ENCODE data around the gene SLC22A12. TPM values are rescaled to one million over a fixed set of nuclear protein-coding genes. Genes with fewer than 3 reads are reported as not detected.

The SLC22A12 gene
- total RNA-seq, 2 donors from 2014 or later, result not detected

- Histone ChIP-seq H3K4me1 (no peaks in the 10 kb centered on the region), H3K36me3 (no peaks in the 10 kb centered on the region), H3K27me3 (no peaks in the 10 kb centered on the region), H3K4me3 (no peak overlapping the region), H3K9me3 (no peaks in the 10 kb centered on the region), H3K27ac (no peak overlapping the region)
- DNase-seq (ENCODE audit: low spot score), result no peak
- TF ChIP-seq CTCF (IDR thresholded peaks at IDR 0.05), result no peak
These were observed 44.8 kb upstream of the SLC22A12 start for GRCh38 chr11:64546176-64546575.

- Histone ChIP-seq H3K36me3 (no peaks in the 10 kb centered on the region), H3K27me3 (no peaks in the 10 kb centered on the region), H3K4me3 (no peak overlapping the region), H3K27ac (no peak overlapping the region), H3K9me3 (no peaks in the 10 kb centered on the region), H3K4me1 (no peaks in the 10 kb centered on the region)
- TF ChIP-seq CTCF (IDR thresholded peaks at IDR 0.05), result no peak
- no peak for DNase-seq (ENCODE audit: low spot score)
These were observed 44.4 kb upstream of the SLC22A12 start for GRCh38 chr11:64546600-64546999.

- Histone ChIP-seq H3K9me3 (no peaks in the 10 kb centered on the region), H3K4me3 (no peak overlapping the region), H3K36me3 (no peaks in the 10 kb centered on the region), H3K27me3 (no peaks in the 10 kb centered on the region), H3K27ac (no peak overlapping the region), H3K4me1 (peaks cover 0 to 17% of the 10 kb centered on the region in 2 donors)
- TF ChIP-seq CTCF (IDR thresholded peaks at IDR 0.05), result no peak
- DNase-seq (ENCODE audit: low spot score), result no peak
These were observed 41.1 kb upstream of the SLC22A12 start for GRCh38 chr11:64549969-64550368.

GRCh38 chr11:64553554-64554201, 37.3 kb upstream of the SLC22A12 start:
- H3K9me3 ChIP-seq, result no peaks in the 10 kb centered on the region
- H3K4me3 ChIP-seq, result no peak overlapping the region
- no peaks in the 10 kb centered on the region for H3K27me3 ChIP-seq
- TF ChIP-seq CTCF (IDR thresholded peaks at IDR 0.05), result peak; percentile 96 to 100
- no peaks in the 10 kb centered on the region for H3K36me3 ChIP-seq
- H3K4me1 ChIP-seq, result peaks cover 0 to 24% of the 10 kb centered on the region in 2 donors
- DNase-seq (ENCODE audit: low spot score), result peak; percentile 68
- peak overlapping the region; percentile 56 to 61 for H3K27ac ChIP-seq

GRCh38 chr11:64556044-64556720, 34.8 kb upstream of the SLC22A12 start:
- Histone ChIP-seq H3K4me3 (no peak overlapping the region), H3K36me3 (no peaks in the 10 kb centered on the region), H3K27me3 (no peaks in the 10 kb centered on the region), H3K9me3 (no peaks in the 10 kb centered on the region), H3K4me1 (peaks cover 0 to 25% of the 10 kb centered on the region in 2 donors), H3K27ac (no peak overlapping the region)
- DNase-seq (ENCODE audit: low spot score), result no peak
- TF ChIP-seq CTCF (IDR thresholded peaks at IDR 0.05), result no peak

Measured in right atrium auricular region (tissue), 2 donors.